ENCODE measurements around the gene MYG1.

- no peak for TF ChIP-seq MXI1 (IDR thresholded peaks at IDR 0.05; ENCODE audit: borderline replicate concordance, low read depth, low read length)
- no peak for TF ChIP-seq CTCF (conservative IDR thresholded peaks at IDR 0.05; ENCODE audit: low read depth, low read length)
- TF ChIP-seq POLR2A (IDR thresholded peaks at IDR 0.05; ENCODE audit: low read depth, low read length): no peak
- no peak for TF ChIP-seq SMC3 (IDR thresholded peaks at IDR 0.05; ENCODE audit: low read depth, low read length)
- no peak for TF ChIP-seq NFE2L2 (IDR thresholded peaks at IDR 0.05; ENCODE audit: low read depth, low read length)
- no peak for TF ChIP-seq CEBPB (IDR thresholded peaks at IDR 0.05; ENCODE audit: low read depth, low read length)
- no peak for TF ChIP-seq CHD1 (IDR thresholded peaks at IDR 0.05; ENCODE audit: low read depth, low read length)
- TF ChIP-seq RCOR1 (IDR thresholded peaks at IDR 0.05; ENCODE audit: insufficient replicate concordance, low read length): no peak
- TF ChIP-seq BHLHE40 (IDR thresholded peaks at IDR 0.05; ENCODE audit: low read depth, low read length): no peak
- TF ChIP-seq FOS (IDR thresholded peaks at IDR 0.05; ENCODE audit: low read depth, low read length): no peak
These were observed 20.1 kb upstream of the MYG1 start for GRCh38 chr12:53279283-53279869.

All from IMR-90 (cell line).